ENCODE results near the gene DRD1. TPM values are rescaled to one million over a fixed set of nuclear protein-coding genes. Genes with fewer than 3 reads are reported as not detected.
A peak's percentile ranks its signal among the peaks of the same experiment; 100 is the strongest.
"Not testable (repeated sequence)": the region's sequence is repeated elsewhere in the genome, so short reads cannot be mapped to it uniquely, and the experiment has no call there.

The DRD1 gene
- total RNA-seq, 3 donors from 2014 or later (not counting 1 experiment from before 2014, with no cell fraction given) = not detected

DNA sequence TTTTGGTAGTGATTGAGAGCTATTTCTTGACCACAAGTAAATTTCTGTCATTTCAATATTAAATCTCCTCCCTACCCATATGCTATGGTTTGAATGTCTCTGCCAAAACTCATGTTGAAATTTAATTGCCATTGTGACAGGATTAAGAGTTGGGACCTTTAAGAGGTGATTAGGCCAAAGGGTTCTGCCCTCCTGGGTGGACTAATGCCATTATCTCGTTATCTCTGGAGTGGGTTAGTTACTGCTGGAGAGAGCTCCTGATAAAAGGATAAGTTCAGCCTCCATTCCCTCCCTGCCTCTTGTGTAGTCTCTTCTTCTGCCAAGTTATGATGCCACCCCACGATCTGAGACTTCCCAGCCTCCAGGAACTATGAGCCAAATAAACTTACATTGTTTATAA, 3.6 kb upstream of the DRD1 start:
- intact Hi-C loops (cut with micrococcal nuclease) = no loop called here
- peaks cover 0 to 5% of the 10 kb centered on the region in 2 donors for H3K4me1 Mint-ChIP-seq
- WGBS (ENCODE audit: insufficient coverage) = no CpG with 5 or more reads among the region's 2 CpGs
- Histone ChIP-seq H3K27me3 (ENCODE audit: control insufficient read depth, insufficient read depth, low read length) (peaks cover 12% of the 10 kb centered on the region), H3K27ac (ENCODE audit: low read length) (no peak overlapping the region), H3K4me1 (ENCODE audit: control insufficient read depth, insufficient read depth, low read length) (no peaks in the 10 kb centered on the region), H3K36me3 (ENCODE audit: control insufficient read depth, insufficient read depth, low read length) (no peaks in the 10 kb centered on the region), H3K4me3 (ENCODE audit: low read length) (no peak overlapping the region), H3K9me3 (ENCODE audit: control insufficient read depth, insufficient read depth, low read length) (no peaks in the 10 kb centered on the region)
- no peak for DNase-seq
- TF ChIP-seq, protein P1, sequence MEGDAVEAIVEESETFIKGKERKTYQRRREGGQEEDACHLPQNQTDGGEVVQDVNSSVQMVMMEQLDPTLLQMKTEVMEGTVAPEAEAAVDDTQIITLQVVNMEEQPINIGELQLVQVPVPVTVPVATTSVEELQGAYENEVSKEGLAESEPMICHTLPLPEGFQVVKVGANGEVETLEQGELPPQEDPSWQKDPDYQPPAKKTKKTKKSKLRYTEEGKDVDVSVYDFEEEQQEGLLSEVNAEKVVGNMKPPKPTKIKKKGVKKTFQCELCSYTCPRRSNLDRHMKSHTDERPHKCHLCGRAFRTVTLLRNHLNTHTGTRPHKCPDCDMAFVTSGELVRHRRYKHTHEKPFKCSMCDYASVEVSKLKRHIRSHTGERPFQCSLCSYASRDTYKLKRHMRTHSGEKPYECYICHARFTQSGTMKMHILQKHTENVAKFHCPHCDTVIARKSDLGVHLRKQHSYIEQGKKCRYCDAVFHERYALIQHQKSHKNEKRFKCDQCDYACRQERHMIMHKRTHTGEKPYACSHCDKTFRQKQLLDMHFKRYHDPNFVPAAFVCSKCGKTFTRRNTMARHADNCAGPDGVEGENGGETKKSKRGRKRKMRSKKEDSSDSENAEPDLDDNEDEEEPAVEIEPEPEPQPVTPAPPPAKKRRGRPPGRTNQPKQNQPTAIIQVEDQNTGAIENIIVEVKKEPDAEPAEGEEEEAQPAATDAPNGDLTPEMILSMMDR (IDR thresholded peaks at IDR 0.05) = no peak
- no peak overlapping the region for H3K27ac Mint-ChIP-seq
- no peaks in the 10 kb centered on the region for H3K36me3 Mint-ChIP-seq
- no peak overlapping the region for H3K4me3 Mint-ChIP-seq
- H3K9me3 Mint-ChIP-seq = no peaks in the 10 kb centered on the region
- H3K27me3 Mint-ChIP-seq (ENCODE audit: low read depth in 2 of 2) = peaks cover 45 to 81% of the 10 kb centered on the region in 2 donors
- ATAC-seq = no peak

GRCh38 chr5:175446378-175446777, 2.4 kb upstream of the DRD1 start:
- peaks cover 50 to 82% of the 10 kb centered on the region in 2 donors for H3K27me3 Mint-ChIP-seq (ENCODE audit: low read depth in 2 of 2)
- H3K4me3 ChIP-seq (ENCODE audit: low read length); DNase-seq; H3K9me3 Mint-ChIP-seq; H3K27ac Mint-ChIP-seq; H3K27ac ChIP-seq (ENCODE audit: low read length); H3K4me1 ChIP-seq (ENCODE audit: control insufficient read depth, insufficient read depth, low read length); H3K36me3 ChIP-seq (ENCODE audit: control insufficient read depth, insufficient read depth, low read length); H3K36me3 Mint-ChIP-seq; ATAC-seq; H3K4me3 Mint-ChIP-seq; H3K9me3 ChIP-seq (ENCODE audit: control insufficient read depth, insufficient read depth, low read length); H3K4me1 Mint-ChIP-seq; intact Hi-C loops (cut with micrococcal nuclease): not testable (repeated sequence)
- H3K27me3 ChIP-seq (ENCODE audit: control insufficient read depth, insufficient read depth, low read length) = peaks cover 12% of the 10 kb centered on the region
- WGBS (ENCODE audit: insufficient coverage) = 93% methylated on average over 14 of the region's 14 CpGs

GRCh38 chr5:175444905-175445456, 999 bp upstream of the DRD1 start:
- no peaks in the 10 kb centered on the region for H3K36me3 ChIP-seq (ENCODE audit: control insufficient read depth, insufficient read depth, low read length)
- Mint-ChIP-seq H3K4me3 (peak overlapping the region; percentile 52), H3K4me1 (peaks cover 0 to 5% of the 10 kb centered on the region in 2 donors), H3K36me3 (no peaks in the 10 kb centered on the region), H3K27me3 (ENCODE audit: low read depth in 2 of 2) (peaks cover 39 to 78% of the 10 kb centered on the region in 2 donors), H3K27ac (no peak overlapping the region), H3K9me3 (no peaks in the 10 kb centered on the region)
- WGBS (ENCODE audit: insufficient coverage) = 28% methylated on average over 37 of the region's 37 CpGs
- H3K27ac ChIP-seq (ENCODE audit: low read length) = no peak overlapping the region
- H3K4me3 ChIP-seq (ENCODE audit: low read length) = no peak overlapping the region
- ATAC-seq (no peak), DNase-seq (no peak)
- TF ChIP-seq, protein P1 (IDR thresholded peaks at IDR 0.05) = no peak
- H3K27me3 ChIP-seq (ENCODE audit: control insufficient read depth, insufficient read depth, low read length) = peaks cover 18% of the 10 kb centered on the region
- intact Hi-C loops (cut with micrococcal nuclease) = no loop called here
- no peaks in the 10 kb centered on the region for H3K4me1 ChIP-seq (ENCODE audit: control insufficient read depth, insufficient read depth, low read length)
- H3K9me3 ChIP-seq (ENCODE audit: control insufficient read depth, insufficient read depth, low read length) = no peaks in the 10 kb centered on the region

DNA sequence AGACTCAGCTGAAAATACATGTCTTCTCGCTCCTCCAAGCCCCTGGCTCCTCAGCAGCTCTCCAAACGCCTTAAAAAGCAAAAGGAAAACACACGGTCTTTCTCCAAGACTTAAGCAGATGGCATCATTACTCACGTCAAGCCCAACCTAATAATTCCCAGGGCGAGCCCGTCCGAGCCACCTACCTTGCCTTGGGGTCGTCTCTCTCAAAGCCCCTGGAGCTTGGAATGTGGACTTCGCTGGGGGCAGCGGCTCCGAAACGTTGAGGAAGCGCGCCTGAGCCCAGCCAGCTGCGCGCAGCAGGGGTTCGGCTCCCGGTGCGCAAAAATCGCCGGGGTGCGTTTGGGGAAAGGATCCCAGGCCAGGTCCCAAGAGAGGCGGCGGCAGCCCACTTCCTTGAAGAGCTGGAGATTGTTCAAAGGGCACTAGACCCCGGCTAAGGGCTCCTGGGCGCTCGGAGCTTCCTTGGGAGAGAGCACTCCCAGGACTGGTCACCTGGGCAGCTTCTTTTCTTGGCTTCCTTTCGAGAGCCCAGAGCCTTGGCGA, 395 bp downstream of the DRD1 start:
- H3K4me1 ChIP-seq (ENCODE audit: control insufficient read depth, insufficient read depth, low read length) = no peaks in the 10 kb centered on the region
- Mint-ChIP-seq H3K4me3 (no peak overlapping the region), H3K27me3 (ENCODE audit: low read depth in 2 of 2) (peaks cover 35 to 71% of the 10 kb centered on the region in 2 donors), H3K27ac (no peak overlapping the region), H3K9me3 (no peaks in the 10 kb centered on the region), H3K36me3 (no peaks in the 10 kb centered on the region), H3K4me1 (peaks cover 0 to 5% of the 10 kb centered on the region in 2 donors)
- no peaks in the 10 kb centered on the region for H3K9me3 ChIP-seq (ENCODE audit: control insufficient read depth, insufficient read depth, low read length)
- H3K4me3 ChIP-seq (ENCODE audit: low read length) = no peak overlapping the region
- peaks cover 18% of the 10 kb centered on the region for H3K27me3 ChIP-seq (ENCODE audit: control insufficient read depth, insufficient read depth, low read length)
- WGBS (ENCODE audit: insufficient coverage) = 12% methylated on average over 29 of the region's 29 CpGs
- H3K36me3 ChIP-seq (ENCODE audit: control insufficient read depth, insufficient read depth, low read length) = no peaks in the 10 kb centered on the region
- DNase-seq (no peak), ATAC-seq (no peak)
- TF ChIP-seq, protein P1 (IDR thresholded peaks at IDR 0.05) = no peak
- intact Hi-C loops (cut with micrococcal nuclease) = no loop called here
- H3K27ac ChIP-seq (ENCODE audit: low read length) = no peak overlapping the region

Measured in natural killer cell (primary cell).